NCI-H2029 treated with DMSO at 0.1 percent for 48 hours (cell line): ENCODE data around the gene ROPN1.
"Not testable (repeated sequence)": the region's sequence is repeated elsewhere in the genome, so short reads cannot be mapped to it uniquely, and the experiment has no call there.

Experiments used
- DNase-seq: peaks from one replicate; lab custom pipeline; 2025; lab: John Stamatoyannopoulos, UW

ROPN1 gene

DNA sequence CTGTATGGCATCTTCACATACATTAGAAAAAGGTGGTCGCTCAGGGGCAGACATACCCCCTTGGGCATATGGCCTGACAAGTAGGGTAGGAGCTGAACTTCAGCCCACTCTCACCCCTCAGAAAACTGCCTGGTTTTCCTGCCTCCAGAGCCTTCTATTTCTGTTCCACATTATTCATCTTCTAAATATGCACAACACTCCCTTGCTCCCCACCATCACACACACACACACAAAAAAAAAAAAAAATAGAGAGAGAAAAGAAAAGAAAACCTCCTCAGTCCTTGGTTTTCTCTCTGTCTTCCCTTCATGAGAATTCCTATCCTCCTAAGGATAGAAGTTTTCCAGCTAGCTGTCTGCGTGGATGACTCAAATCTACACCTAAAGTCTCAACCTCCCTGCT, 5.6 kb upstream of the ROPN1 start:
- DNase-seq = no peak

DNA sequence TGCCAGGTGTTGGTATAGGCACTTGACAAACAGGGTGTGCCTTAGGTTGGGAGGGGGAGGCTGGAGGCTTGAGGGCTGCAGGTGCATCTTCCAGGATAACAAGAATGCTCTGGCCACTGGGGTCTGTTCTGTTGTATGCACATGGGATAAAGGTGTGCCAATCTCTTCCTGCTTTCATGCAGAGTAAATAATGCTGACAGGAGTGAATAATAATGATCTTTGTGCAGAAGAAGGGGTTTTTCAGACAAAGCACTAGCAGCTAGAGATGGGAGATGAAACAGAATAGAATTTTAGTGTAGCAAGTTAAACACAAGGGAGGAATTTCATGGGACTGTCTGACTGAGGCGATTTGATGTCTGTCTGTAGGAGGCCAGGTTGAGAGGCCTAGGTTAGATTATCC, 1.9 kb upstream of the ROPN1 start:
- DNase-seq = peak; percentile 34

GRCh38 chr3:123986427-123986826, 5.5 kb downstream of the ROPN1 start:
- DNase-seq = no peak

DNA sequence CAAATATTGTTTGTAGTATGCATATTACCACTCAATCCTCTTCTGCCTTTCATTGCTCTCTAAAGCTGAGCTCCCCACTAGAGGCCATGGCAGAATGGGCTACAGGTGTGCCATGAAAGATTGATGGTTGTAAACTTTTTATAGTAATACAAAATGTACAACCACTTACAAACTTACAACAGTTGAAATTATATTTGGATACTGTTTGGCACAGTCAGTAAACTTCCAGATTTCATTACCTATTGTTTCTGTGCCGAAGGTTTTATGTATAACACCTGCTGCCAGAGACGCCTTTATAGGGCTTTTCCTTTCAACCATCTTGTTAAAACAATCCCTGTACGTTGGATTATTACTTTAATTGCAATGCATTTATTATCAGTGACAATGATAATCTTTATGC, 7.0 kb downstream of the ROPN1 start:
- DNase-seq = no peak

DNA sequence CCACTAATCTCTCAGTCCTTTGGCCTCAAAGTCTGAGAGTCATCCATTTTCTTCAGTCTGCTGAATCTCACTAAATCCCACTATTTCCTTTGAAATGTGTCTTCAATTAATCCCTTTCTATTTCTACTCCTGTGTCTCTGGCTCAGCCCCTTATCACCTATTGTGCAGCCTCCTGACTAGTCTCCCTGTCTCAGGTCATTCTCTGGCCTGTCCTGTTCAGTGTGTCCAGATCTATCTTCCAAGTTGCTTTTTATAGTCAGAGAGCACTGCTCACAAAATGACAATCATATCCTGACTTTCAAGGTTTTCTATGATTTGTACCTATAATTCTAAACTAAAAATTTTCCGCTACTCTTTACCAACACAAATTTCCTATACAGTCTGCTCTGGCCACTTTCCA, 7.6 kb downstream of the ROPN1 start:
- no peak for DNase-seq

DNA sequence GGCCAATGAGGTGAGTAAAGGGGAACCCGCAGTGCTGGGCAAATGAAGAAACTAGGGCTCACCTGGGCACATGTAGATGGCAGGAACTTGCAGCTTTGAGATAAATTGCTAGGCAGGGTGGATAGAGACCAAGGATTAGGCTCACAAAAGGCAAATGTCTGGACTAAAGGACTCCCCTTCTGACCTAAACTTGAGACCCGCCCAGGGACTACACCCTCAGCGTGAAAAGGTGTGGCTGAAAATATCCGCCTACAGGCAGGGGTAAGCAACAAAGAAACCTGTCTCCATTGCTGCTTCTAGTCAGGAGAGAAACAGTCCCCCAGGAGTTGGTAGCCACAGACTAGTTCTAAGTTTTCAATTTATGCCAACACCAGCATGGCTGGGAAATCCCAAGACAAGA, 10.6 kb downstream of the ROPN1 start:
- not testable (repeated sequence) for DNase-seq

- no peak for DNase-seq
These were observed 11.4 kb downstream of the ROPN1 start for GRCh38 chr3:123980539-123980938.

DNA sequence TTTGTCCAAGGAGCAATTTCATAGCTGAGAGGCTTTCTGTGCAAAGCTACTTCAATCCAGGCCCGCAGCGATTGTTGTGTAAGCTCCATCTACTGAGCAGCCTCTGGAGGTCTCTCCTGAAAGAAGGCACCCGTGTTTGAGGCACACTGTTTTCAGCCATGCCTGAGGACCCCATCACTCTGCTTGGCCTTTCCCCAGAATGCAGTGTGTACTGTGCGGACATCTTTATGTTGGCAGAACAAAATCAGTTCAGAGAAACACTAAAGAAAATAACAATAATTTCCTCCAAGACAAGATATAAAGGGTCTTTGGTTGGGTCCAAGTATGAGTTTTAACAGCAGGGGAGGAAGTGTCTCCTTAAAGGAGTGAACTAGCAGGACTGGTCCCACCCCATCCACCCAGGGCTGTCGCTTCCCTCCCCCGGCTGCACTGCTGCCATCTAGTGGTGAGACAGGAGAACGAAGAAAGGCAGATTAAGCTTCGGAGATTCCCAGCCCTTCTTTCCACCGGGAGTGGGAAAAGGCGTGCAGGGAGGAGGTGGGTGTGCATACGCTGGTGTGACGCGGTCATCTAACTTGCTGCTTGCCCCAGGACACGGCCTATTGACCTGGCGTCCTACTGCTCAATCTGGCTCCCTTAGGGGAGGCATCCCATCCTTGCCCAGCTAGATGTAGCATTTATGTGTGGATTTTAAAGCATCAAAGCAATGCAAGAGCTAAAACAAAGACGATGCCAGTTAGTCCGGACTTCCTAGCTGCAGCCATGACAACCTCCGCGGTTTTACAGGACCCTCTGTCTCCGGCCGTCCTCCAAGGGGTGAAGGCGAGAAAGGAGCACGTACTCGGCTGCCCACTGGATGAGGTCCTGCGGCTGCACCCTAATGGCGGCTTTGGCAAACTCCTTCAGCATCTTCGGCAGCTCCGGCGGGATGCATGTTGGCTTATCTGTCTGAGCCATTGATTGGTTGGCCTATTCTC, 12.1 kb downstream of the ROPN1 start:
- DNase-seq = peak; percentile 23

DNA sequence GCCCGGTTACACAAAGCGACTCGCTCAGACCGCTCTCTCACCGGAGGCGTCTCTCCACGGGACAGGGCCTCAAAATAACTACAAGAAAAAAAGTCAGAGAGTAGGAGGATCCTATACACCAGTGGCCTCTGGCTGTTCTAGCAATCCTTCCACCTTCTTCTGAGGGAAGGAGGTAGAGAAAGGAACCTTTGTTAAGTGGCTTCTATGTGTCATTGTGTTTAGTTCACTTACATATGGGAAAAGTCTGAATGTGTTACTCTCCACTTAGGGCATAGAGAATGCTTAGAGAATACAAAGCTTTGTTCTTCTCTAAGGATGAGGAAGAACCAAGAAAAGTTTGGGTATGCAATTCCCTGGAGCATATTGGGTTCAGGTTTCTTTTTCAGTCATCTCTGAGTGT, 15.0 kb downstream of the ROPN1 start:
- DNase-seq = not testable (repeated sequence)

GRCh38 chr3:123976181-123976898, 15.6 kb downstream of the ROPN1 start:
- not testable (repeated sequence) for DNase-seq

DNA sequence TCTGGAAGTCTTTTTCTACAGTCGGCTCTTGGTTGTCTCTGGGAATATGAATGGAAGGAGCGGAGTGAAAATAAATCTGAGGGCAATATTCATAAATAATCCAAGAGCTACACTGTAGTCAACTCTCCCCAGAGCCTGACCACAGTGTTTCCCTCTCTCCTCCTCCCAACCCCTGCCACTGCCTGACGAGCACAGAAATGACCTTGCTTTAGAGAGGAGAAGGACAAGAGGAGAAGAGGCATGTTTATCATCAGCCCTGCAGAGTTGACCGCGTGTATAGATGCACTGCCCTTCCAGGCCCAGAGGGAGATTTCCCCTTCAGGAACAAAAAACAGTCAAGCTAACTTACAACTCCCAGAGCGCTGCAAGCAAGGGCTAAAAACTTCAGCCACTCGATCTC, 16.9 kb downstream of the ROPN1 start:
- not testable (repeated sequence) for DNase-seq

DNA sequence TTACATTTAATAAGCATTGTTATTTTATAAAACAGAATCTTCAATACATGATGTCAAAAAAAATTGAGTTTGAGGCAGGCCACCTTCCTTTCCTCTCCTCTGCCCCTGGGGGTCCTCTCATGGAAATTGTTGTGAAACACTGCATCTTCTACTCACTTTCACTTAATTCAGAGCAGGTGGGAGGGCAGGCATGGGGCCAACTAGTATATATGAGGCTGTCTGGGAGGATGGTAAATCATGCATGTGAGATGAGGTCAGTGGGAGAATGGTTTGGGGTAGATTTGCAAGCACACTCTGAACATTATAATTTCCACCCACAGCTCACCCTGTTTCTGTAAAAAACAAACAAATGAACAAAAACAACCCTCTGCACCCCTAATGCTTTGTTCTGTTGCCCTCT, 20.5 kb downstream of the ROPN1 start:
- DNase-seq = no peak

- not testable (repeated sequence) for DNase-seq
These were observed 24.7 kb downstream of the ROPN1 start for GRCh38 chr3:123967260-123967659.

DNA sequence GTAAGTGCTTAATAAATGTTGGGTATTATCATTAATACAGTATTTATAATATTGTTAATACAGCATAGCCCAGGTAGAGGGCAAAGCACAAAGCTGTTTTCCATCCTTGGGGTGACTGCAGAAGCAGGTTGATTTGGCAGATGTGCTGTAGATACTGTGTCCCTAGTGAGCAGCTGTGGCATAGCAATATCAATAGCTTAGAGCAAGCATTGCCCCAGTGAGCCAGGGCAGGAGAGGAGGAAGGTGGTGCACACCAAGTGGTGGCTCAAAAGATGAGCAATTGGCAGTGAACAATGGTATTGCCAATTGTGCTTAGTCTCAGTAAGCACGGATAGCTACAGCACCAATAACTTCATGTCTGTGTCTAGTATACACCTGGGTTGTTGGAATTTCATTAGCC, 25.1 kb downstream of the ROPN1 start:
- DNase-seq = not testable (repeated sequence)

DNA sequence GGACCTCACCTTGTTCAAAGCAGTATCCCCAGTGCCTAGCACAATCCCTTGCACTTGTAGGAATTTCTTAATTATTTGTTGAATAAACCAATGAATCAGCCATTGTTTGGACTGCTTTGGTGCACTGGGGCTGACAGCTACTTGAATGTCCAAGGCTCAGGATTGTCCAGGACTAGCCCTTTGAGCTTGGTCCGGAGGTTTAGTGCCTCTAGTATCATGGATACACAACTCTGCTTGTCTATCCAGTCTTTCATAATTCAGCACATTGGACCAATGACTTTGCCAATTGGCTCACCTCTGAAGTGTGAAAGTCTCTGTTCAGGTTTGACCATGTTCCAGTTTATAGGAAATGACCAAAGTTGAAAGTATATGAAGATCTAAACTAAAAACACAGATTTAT, 27.1 kb downstream of the ROPN1 start:
- DNase-seq = not testable (repeated sequence)

GRCh38 chr3:123961508-123961856, 30.4 kb downstream of the ROPN1 start:
- DNase-seq = no peak

DNA sequence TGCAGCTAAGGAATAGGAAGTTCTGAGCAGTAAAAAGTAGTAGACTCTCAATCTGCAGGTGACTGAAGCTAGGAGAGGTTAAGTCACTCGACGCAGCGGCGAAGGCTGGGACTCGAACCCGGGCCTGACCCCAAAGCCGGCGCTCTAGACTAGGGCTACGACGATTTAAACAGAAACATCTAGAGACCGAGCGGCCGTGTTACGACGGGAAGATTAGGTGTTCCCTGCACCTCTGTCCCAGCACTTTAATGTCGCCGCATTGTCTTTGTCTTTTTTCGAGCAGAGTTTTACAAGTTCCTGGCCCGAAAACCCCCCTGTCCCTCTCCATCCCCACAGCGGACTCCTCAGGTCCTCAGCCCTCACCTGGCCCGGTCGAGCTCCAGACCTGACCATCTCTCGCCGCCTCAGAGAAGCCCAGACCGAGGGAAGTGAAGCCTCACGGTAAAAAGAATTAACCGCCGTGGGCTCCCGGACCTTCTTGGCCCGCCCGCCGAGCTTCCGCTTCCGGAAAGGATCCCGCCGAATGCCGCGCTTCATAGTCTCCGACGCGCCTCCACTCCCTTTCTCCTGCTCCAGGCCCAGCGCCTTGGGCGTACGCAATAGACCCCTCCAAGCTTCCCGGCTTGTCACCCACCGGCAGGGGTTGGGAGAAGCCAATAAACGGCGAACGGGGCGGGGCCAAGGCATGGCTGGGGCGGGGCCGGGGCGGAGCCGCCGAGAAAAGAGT, 31.0 kb downstream of the ROPN1 start, which contains the start of gene CCDC14:
CCDC14 (minus strand) TSS at position 449 of the 727 bp plus-strand sequence; CDS start at position 393, 56 bp downstream.
- DNase-seq = peak; percentile 90

GRCh38 chr3:123953735-123954134, 38.2 kb downstream of the ROPN1 start:
- DNase-seq = peak; percentile 56

DNA sequence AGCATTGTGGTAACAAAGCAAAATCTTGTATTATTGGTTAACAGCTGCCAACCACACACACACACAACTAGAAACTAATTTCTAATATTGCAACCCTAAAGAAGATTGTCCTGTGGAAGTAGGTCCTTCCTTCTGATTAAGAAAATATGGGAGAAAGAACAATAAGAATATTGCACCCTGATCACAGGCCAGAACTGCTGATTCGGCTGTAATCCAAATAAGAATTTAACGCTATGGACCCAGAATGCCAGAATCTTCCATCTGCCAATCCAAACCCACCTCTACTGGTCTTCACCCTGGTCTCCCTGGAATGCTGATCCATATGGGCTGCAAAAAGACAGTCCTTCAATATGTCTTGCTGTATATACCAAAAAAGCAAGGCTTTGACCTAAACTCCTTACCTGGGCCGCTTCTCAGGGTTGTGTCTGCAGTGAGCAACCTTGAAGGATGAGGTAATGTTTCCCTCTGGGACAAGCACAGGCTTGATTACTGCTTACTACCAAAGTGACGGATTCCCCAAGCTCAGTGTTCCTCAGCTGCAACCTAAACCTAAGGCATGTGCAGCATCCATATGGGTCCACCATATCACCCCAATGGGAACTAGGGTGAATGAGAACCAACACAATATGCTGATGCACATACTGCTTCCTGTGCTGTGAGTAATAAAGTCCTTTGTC, 38.9 kb downstream of the ROPN1 start:
- DNase-seq = no peak

- peak; percentile 90 for DNase-seq
These were observed 40.1 kb downstream of the ROPN1 start for GRCh38 chr3:123951522-123952447.

GRCh38 chr3:123949641-123950040, 42.3 kb downstream of the ROPN1 start:
- no peak for DNase-seq
